SK-N-MC (cell line): ENCODE results near the gene CPNE6.

Experiments used
- EZH2 ChIP-seq: fragments of 200-600 bp; sonication (generic); IDR thresholded peaks from one replicate; pipeline ENCODE4 v1.6.1; 2017; ENCODE audit warnings: antibody characterized with exemption
- POLR2AphosphoS5 ChIP-seq: IDR thresholded peaks from 2 replicates; pipeline ENCODE4 v1.6.1; 2012; ENCODE audit warnings: mild to moderate bottlenecking, low read depth, low read length, borderline replicate concordance

- no peak for TF ChIP-seq POLR2AphosphoS5
- no peak for TF ChIP-seq EZH2
Measured at GRCh38 chr14:24066496-24067132, 4.7 kb upstream of the CPNE6 start.
